Measurements from ENCODE around the gene SNN.

GRCh38 chr16:11697319-11697718 is 29.1 kb downstream of the SNN start:
- TF ChIP-seq, protein P1, sequence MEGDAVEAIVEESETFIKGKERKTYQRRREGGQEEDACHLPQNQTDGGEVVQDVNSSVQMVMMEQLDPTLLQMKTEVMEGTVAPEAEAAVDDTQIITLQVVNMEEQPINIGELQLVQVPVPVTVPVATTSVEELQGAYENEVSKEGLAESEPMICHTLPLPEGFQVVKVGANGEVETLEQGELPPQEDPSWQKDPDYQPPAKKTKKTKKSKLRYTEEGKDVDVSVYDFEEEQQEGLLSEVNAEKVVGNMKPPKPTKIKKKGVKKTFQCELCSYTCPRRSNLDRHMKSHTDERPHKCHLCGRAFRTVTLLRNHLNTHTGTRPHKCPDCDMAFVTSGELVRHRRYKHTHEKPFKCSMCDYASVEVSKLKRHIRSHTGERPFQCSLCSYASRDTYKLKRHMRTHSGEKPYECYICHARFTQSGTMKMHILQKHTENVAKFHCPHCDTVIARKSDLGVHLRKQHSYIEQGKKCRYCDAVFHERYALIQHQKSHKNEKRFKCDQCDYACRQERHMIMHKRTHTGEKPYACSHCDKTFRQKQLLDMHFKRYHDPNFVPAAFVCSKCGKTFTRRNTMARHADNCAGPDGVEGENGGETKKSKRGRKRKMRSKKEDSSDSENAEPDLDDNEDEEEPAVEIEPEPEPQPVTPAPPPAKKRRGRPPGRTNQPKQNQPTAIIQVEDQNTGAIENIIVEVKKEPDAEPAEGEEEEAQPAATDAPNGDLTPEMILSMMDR (conservative IDR thresholded peaks at IDR 0.05; ENCODE audit: low read depth, low read length) = no peak
- TF ChIP-seq EZH2 (IDR thresholded peaks at IDR 0.05; ENCODE audit: borderline replicate concordance, low read depth, low read length, poor library complexity, severe bottlenecking) = no peak

Measured in A673 (cell line).